ENCODE results near the gene CITED1. TPM values are rescaled to one million over a fixed set of nuclear protein-coding genes. Genes with fewer than 3 reads are reported as not detected.

Gene CITED1
- total RNA-seq, 1 experiment from 2014 or later: not detected

GRCh38 chrX:72276478-72276953, 29.2 kb downstream of the CITED1 start:
- in situ Hi-C loops (cut with HindIII; ENCODE audit: low pct_unique_long_range_greater_than_20kb, low sequenced_read_pairs): no loop called here

GRCh38 chrX:72274526-72274925, 31.2 kb downstream of the CITED1 start:
- DNase-seq (ENCODE audit: low read depth): no peak

More at GRCh38 chrX:72276478-72276953, 29.2 kb downstream of the CITED1 start:
- no peak for DNase-seq (ENCODE audit: low read depth)

GRCh38 chrX:72273718-72274117, 32.0 kb downstream of the CITED1 start:
- in situ Hi-C loops (cut with HindIII; ENCODE audit: low pct_unique_long_range_greater_than_20kb, low sequenced_read_pairs): no loop called here
- no peak for DNase-seq (ENCODE audit: low read depth)

More at GRCh38 chrX:72274526-72274925, 31.2 kb downstream of the CITED1 start:
- in situ Hi-C loops (cut with HindIII; ENCODE audit: low pct_unique_long_range_greater_than_20kb, low sequenced_read_pairs): no loop called here

GRCh38 chrX:72272868-72273267, 32.8 kb downstream of the CITED1 start:
- DNase-seq (ENCODE audit: low read depth): peak; percentile 52
- in situ Hi-C loops (cut with HindIII; ENCODE audit: low pct_unique_long_range_greater_than_20kb, low sequenced_read_pairs): no loop called here

- in situ Hi-C loops (cut with HindIII; ENCODE audit: low pct_unique_long_range_greater_than_20kb, low sequenced_read_pairs): no loop called here
- DNase-seq (ENCODE audit: low read depth): no peak
Measured at GRCh38 chrX:72271812-72272211, 33.9 kb downstream of the CITED1 start.

GRCh38 chrX:72271091-72271788, 34.5 kb downstream of the CITED1 start:
- in situ Hi-C loops (cut with HindIII; ENCODE audit: low pct_unique_long_range_greater_than_20kb, low sequenced_read_pairs): no loop called here
- DNase-seq (ENCODE audit: low read depth): no peak

GRCh38 chrX:72270316-72270866, 35.3 kb downstream of the CITED1 start:
- in situ Hi-C loops (cut with HindIII; ENCODE audit: low pct_unique_long_range_greater_than_20kb, low sequenced_read_pairs): no loop called here
- no peak for DNase-seq (ENCODE audit: low read depth)

- in situ Hi-C loops (cut with HindIII; ENCODE audit: low pct_unique_long_range_greater_than_20kb, low sequenced_read_pairs): no loop called here
- DNase-seq (ENCODE audit: low read depth): peak; percentile 31
Measured at GRCh38 chrX:72269671-72270251, 36.0 kb downstream of the CITED1 start.

- in situ Hi-C loops (cut with HindIII; ENCODE audit: low pct_unique_long_range_greater_than_20kb, low sequenced_read_pairs): no loop called here
- no peak for DNase-seq (ENCODE audit: low read depth)
Measured at GRCh38 chrX:72268597-72269365, 36.9 kb downstream of the CITED1 start.

- in situ Hi-C loops (cut with HindIII; ENCODE audit: low pct_unique_long_range_greater_than_20kb, low sequenced_read_pairs): no loop called here
- no peak for DNase-seq (ENCODE audit: low read depth)
Measured at GRCh38 chrX:72265263-72265662, 40.5 kb downstream of the CITED1 start.

GRCh38 chrX:72262077-72262476, 43.6 kb downstream of the CITED1 start:
- DNase-seq (ENCODE audit: low read depth): no peak
- in situ Hi-C loops (cut with HindIII; ENCODE audit: low pct_unique_long_range_greater_than_20kb, low sequenced_read_pairs): no loop called here

GRCh38 chrX:72260448-72260847, 45.3 kb downstream of the CITED1 start:
- DNase-seq (ENCODE audit: low read depth): no peak
- in situ Hi-C loops (cut with HindIII; ENCODE audit: low pct_unique_long_range_greater_than_20kb, low sequenced_read_pairs): no loop called here

GRCh38 chrX:72258174-72258573, 47.5 kb downstream of the CITED1 start:
- DNase-seq (ENCODE audit: low read depth): no peak
- in situ Hi-C loops (cut with HindIII; ENCODE audit: low pct_unique_long_range_greater_than_20kb, low sequenced_read_pairs): no loop called here

- no peak for DNase-seq (ENCODE audit: low read depth)
- in situ Hi-C loops (cut with HindIII; ENCODE audit: low pct_unique_long_range_greater_than_20kb, low sequenced_read_pairs): no loop called here
Measured at GRCh38 chrX:72255864-72256263, 49.9 kb downstream of the CITED1 start.

GRCh38 chrX:72255445-72255844, 50.3 kb downstream of the CITED1 start:
- in situ Hi-C loops (cut with HindIII; ENCODE audit: low pct_unique_long_range_greater_than_20kb, low sequenced_read_pairs): no loop called here
- no peak for DNase-seq (ENCODE audit: low read depth)

- in situ Hi-C loops (cut with HindIII; ENCODE audit: low pct_unique_long_range_greater_than_20kb, low sequenced_read_pairs): no loop called here
- no peak for DNase-seq (ENCODE audit: low read depth)
Measured at GRCh38 chrX:72254816-72255215, 50.9 kb downstream of the CITED1 start.

GRCh38 chrX:72253686-72254085, 52.0 kb downstream of the CITED1 start:
- in situ Hi-C loops (cut with HindIII; ENCODE audit: low pct_unique_long_range_greater_than_20kb, low sequenced_read_pairs): no loop called here
- no peak for DNase-seq (ENCODE audit: low read depth)

Measured in Caki2 (cell line).